DMS53 treated with DMSO at 0.1 percent for 48 hours (cell line): ENCODE results near the gene CAPN11.

Experiments
- DNase-seq: peaks from one replicate; lab custom pipeline; 2025; ENCODE audit not compliant: unreplicated experiment; lab: John Stamatoyannopoulos, UW

The CAPN11 gene

GRCh38 chr6:44158770-44159228 lies at the start of gene CAPN11:
CAPN11 (plus strand) TSS chr6:44158820; CDS start chr6:44158849, 29 bp downstream.
- no peak for DNase-seq

GRCh38 chr6:44109212-44109611 lies 49.4 kb upstream of the CAPN11 start:
- DNase-seq, result no peak

GRCh38 chr6:44110005-44110676 lies 48.5 kb upstream of the CAPN11 start:
- no peak for DNase-seq

- DNase-seq, result no peak
Measured at GRCh38 chr6:44110966-44111365, 47.7 kb upstream of the CAPN11 start.

GRCh38 chr6:44111434-44112417 lies 46.9 kb upstream of the CAPN11 start:
- DNase-seq, result no peak

- DNase-seq, result no peak
Measured at GRCh38 chr6:44113414-44113813, 45.2 kb upstream of the CAPN11 start.

GRCh38 chr6:44115866-44116265 lies 42.8 kb upstream of the CAPN11 start:
- no peak for DNase-seq

- DNase-seq, result no peak
Measured at GRCh38 chr6:44116641-44117382, 41.8 kb upstream of the CAPN11 start.

- no peak for DNase-seq
Measured at GRCh38 chr6:44117397-44118128, 41.1 kb upstream of the CAPN11 start.

- DNase-seq, result no peak
Measured at GRCh38 chr6:44119704-44120262, 38.8 kb upstream of the CAPN11 start.

GRCh38 chr6:44120692-44121443 lies 37.8 kb upstream of the CAPN11 start:
- DNase-seq, result no peak

- DNase-seq, result no peak
Measured at GRCh38 chr6:44122801-44123200, 35.8 kb upstream of the CAPN11 start.

- no peak for DNase-seq
Measured at GRCh38 chr6:44123544-44123943, 35.1 kb upstream of the CAPN11 start.

- DNase-seq, result no peak
Measured at GRCh38 chr6:44126320-44127149, 32.1 kb upstream of the CAPN11 start.

- DNase-seq, result peak; percentile 63
Measured at GRCh38 chr6:44127186-44128019, 31.2 kb upstream of the CAPN11 start, which contains the start of the genes MRPL14 and TMEM63B. MRPL14 (minus strand) TSS chr6:44127452; CDS start chr6:44116611, 10,841 bp downstream. TMEM63B (plus strand) TSS chr6:44127554; CDS start chr6:44134585, 7,031 bp downstream.

GRCh38 chr6:44128020-44128917 lies 30.4 kb upstream of the CAPN11 start:
- no peak for DNase-seq
